ENCODE measurements around the gene IMP3. TPM values are rescaled to one million over a fixed set of nuclear protein-coding genes. Genes with fewer than 3 reads are reported as not detected.

Gene IMP3
- total RNA-seq, 4 donors from 2014 or later: 139 to 273 (median 180) TPM

GRCh38 chr15:75649848-75650247 lies 9.8 kb upstream of the IMP3 start:
- Histone ChIP-seq H3K4me3 (peak overlapping the region; percentile 87), H3K27me3 (no peaks in the 10 kb centered on the region), H3K9me3 (no peaks in the 10 kb centered on the region), H3K27ac (no peak overlapping the region), H3K4me1 (peaks cover 83% of the 10 kb centered on the region), H3K36me3 (no peaks in the 10 kb centered on the region)
- DNase-seq (ENCODE audit: low spot score in 2 of 2): no peak
- no peak for TF ChIP-seq EP300 (IDR thresholded peaks at IDR 0.05)
- WGBS: 71% methylated on average over 16 of the region's 18 CpGs

DNA sequence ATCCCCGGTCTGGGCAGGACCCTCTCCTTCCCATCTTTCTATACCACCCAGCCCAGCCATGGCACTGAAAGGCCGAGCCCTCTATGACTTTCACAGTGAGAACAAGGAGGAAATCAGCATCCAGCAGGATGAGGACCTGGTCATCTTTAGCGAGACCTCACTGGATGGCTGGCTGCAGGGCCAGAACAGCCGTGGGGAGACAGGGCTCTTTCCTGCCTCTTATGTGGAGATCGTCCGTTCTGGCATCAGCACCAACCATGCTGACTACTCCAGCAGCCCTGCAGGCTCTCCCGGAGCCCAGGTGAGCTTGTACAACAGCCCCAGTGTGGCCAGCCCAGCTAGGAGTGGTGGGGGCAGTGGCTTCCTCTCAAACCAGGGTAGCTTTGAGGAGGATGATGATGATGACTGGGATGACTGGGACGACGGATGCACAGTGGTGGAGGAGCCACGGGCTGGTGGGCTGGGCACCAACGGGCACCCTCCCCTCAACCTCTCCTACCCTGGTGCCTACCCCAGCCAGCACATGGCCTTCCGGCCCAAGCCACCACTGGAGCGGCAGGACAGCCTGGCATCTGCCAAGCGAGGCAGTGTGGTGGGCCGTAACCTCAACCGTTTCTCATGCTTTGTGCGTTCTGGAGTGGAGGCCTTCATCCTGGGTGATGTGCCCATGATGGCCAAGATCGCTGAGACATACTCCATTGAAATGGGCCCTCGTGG lies 9.2 kb upstream of the IMP3 start:
- no peaks in the 10 kb centered on the region for H3K36me3 ChIP-seq
- 65% methylated on average over 12 of the region's 19 CpGs for WGBS
- no peak for DNase-seq (ENCODE audit: low spot score in 2 of 2)
- peaks cover 77% of the 10 kb centered on the region for H3K4me1 ChIP-seq
- H3K27ac ChIP-seq: peak overlapping the region; percentile 96
- no peak for TF ChIP-seq POLR2AphosphoS5 (IDR thresholded peaks at IDR 0.05)
- TF ChIP-seq EP300 (IDR thresholded peaks at IDR 0.05): no peak
- TF ChIP-seq POLR2A (IDR thresholded peaks at IDR 0.05): no peak
- TF ChIP-seq CTCF (IDR thresholded peaks at IDR 0.05): no peak
- no peaks in the 10 kb centered on the region for H3K27me3 ChIP-seq
- no peaks in the 10 kb centered on the region for H3K9me3 ChIP-seq
- H3K4me3 ChIP-seq: peak overlapping the region; percentile 87

GRCh38 chr15:75648156-75649000 lies 8.4 kb upstream of the IMP3 start:
- Histone ChIP-seq H3K36me3 (no peaks in the 10 kb centered on the region), H3K27me3 (no peaks in the 10 kb centered on the region), H3K4me1 (peaks cover 69% of the 10 kb centered on the region), H3K27ac (peak overlapping the region; percentile 96), H3K9me3 (no peaks in the 10 kb centered on the region), H3K4me3 (peak overlapping the region; percentile 87)
- peak in 1 of 2 donors; percentile 79 for DNase-seq (ENCODE audit: low spot score in 2 of 2)
- under 1% methylated on average over 30 of the region's 34 CpGs for WGBS
- no peak for TF ChIP-seq EP300 (IDR thresholded peaks at IDR 0.05)
- TF ChIP-seq CTCF (IDR thresholded peaks at IDR 0.05): no peak

DNA sequence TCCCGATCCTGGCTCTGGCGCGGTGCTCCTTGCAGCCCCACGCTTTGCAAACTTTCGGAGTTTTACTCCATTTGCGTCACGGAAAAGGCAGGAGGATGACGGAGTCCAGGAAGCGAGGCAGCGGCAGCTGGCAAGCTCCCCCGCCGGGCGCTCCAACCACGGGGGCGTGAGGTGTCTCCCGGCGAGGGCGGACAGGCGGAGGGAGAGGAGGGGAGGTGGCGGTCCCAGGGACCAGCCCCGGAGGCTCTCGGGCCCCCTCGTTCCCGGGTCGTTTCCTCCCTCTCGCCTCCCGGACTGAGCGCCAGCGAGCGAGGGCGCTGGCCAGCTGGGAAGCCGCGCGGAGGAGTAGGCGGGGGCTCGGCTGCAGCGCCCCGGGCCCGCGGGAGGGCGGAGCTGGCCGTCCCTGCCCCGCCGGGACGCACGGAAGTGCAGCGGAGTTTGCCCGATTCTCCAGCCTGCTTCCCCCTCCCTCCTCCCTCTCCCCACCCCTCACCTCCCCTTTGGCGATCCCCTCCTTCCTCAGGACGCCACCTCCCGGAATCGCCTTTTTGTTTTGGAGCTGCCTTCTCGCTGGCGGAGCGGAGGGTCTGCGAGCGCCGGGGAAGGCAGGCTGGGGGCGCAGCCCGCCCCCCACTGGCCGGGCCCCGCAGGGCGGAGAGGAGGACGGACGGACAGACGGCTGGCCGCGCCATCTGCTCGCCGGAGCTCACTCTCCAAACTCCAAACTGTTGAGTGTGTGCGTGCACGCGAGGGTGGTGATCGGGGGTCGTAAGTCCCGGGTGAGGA lies 7.5 kb upstream of the IMP3 start, which contains the start of gene SNX33:
Gene SNX33, plus strand, starts transcription at position 543 of the 786 bp plus-strand sequence. CDS start 1,191 bp downstream, outside the sequence.
- Histone ChIP-seq H3K4me3 (peak within 1 kb of the TSS; percentile 87), H3K27ac (peak within 1 kb of the TSS; percentile 96), H3K27me3 (no peaks in the 10 kb centered on the region), H3K9me3 (no peaks in the 10 kb centered on the region), H3K4me1 (peaks cover 60% of the 10 kb centered on the region), H3K36me3 (no peaks in the 10 kb centered on the region)
- DNase-seq (ENCODE audit: low spot score in 2 of 2): peak; percentile 91 to 92
- TF ChIP-seq EP300 (IDR thresholded peaks at IDR 0.05) (no peak), POLR2AphosphoS5 (IDR thresholded peaks at IDR 0.05) (peak in 2 of 3 donors; percentile 15 to 38), CTCF (IDR thresholded peaks at IDR 0.05) (peak; percentile 27 to 39), POLR2A (IDR thresholded peaks at IDR 0.05) (peak in 1 of 2 donors; percentile 49)
- WGBS: 0% methylated on average over 22 of the region's 76 CpGs

GRCh38 chr15:75646944-75647364 lies 6.9 kb upstream of the IMP3 start:
- H3K4me1 ChIP-seq: peaks cover 54% of the 10 kb centered on the region
- no peaks in the 10 kb centered on the region for H3K9me3 ChIP-seq
- no peaks in the 10 kb centered on the region for H3K36me3 ChIP-seq
- DNase-seq (ENCODE audit: low spot score in 2 of 2): no peak
- no peak for TF ChIP-seq CTCF (IDR thresholded peaks at IDR 0.05)
- TF ChIP-seq EP300 (IDR thresholded peaks at IDR 0.05): peak; percentile 73
- H3K4me3 ChIP-seq: peak overlapping the region; percentile 87
- 0% methylated on average over 13 of the region's 26 CpGs for WGBS
- peak overlapping the region; percentile 96 for H3K27ac ChIP-seq
- H3K27me3 ChIP-seq: no peaks in the 10 kb centered on the region
